ENCODE measurements around the gene MAFF. TPM values are rescaled to one million over a fixed set of nuclear protein-coding genes. Genes with fewer than 3 reads are reported as not detected.
A peak's percentile ranks its signal among the peaks of the same experiment; 100 is the strongest.

Gene MAFF
- total and polyA plus RNA-seq, 4 donors = 57.4 to 145 (median 80.0) TPM

DNA sequence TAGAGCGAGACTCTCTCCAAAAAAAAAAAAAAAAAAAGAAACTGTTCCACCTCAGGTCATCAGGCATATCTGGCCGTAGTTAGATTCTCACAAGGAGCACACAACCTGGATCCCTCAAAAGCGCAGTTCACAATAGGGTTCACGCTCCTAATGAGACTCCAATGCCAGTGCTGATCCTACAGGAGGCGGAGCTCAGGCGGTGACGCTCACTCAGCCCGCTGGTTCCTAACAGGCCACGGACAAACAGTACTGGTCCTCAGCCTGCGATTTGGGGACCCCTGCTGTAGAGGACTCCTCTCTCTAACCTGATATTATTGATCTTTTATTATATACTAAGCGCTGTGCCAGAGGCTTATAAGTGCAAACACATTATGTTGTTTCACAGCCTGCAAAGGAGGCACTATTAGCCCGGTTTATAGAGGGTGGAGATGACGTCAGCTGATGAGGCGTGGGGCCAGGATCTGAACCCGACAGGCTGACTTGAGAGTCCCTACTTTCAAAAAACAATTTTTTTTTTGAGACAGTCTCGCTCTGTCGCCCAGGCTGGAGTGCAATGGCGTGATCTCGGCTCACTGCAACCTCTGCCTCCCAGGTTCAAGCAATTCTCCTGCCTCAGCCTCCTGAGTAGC lies 4.9 kb upstream of the MAFF start:
- DNase-seq = peak in 1 of 2 donors; percentile 86
- H3K9me3 ChIP-seq (ENCODE audit: control insufficient read depth, low read length) = no peaks in the 10 kb centered on the region
- no peak for ATAC-seq (ENCODE audit: low FRiP score)
- intact Hi-C loops (cut with DNase I) = no loop called here
- H3K27ac ChIP-seq (ENCODE audit: low read depth in 1 of 2, low read length in 2 of 2) = no peak overlapping the region
- H3K4me3 ChIP-seq (ENCODE audit: low read length in 2 of 2) = no peak overlapping the region
- WGBS, 2 donors = 56 to 57% methylated on average over 19 of the region's 19 CpGs
- H3K27me3 ChIP-seq (ENCODE audit: control insufficient read depth in 1 of 2, insufficient read depth in 2 of 2, low read length in 1 of 2) = no peaks in the 10 kb centered on the region
- no peaks in the 10 kb centered on the region for H3K4me1 ChIP-seq (ENCODE audit: control insufficient read depth in 1 of 2, insufficient read depth in 2 of 2, low read length in 2 of 2)
- H3K36me3 ChIP-seq (ENCODE audit: control insufficient read depth in 1 of 2, insufficient read depth in 2 of 2, low read length in 1 of 2) = no peaks in the 10 kb centered on the region

- H3K4me1 ChIP-seq (ENCODE audit: control insufficient read depth in 1 of 2, insufficient read depth in 2 of 2, low read length in 2 of 2) = no peaks in the 10 kb centered on the region
- H3K36me3 ChIP-seq (ENCODE audit: control insufficient read depth in 1 of 2, insufficient read depth in 2 of 2, low read length in 1 of 2) = no peaks in the 10 kb centered on the region
- H3K9me3 ChIP-seq (ENCODE audit: control insufficient read depth, low read length) = no peaks in the 10 kb centered on the region
- intact Hi-C loops (cut with DNase I) = loop anchor here (5.0 to 10.0 kb wide), 4 partner anchors 57 to 133 kb away; partner anchors contain the start of gene CSNK1E (in 2 of the 2)
- 81 to 90% methylated on average over 10 of the region's 10 CpGs for WGBS, 2 donors
- H3K27me3 ChIP-seq (ENCODE audit: control insufficient read depth in 1 of 2, insufficient read depth in 2 of 2, low read length in 1 of 2) = no peaks in the 10 kb centered on the region
- ATAC-seq (ENCODE audit: low FRiP score) (no peak), DNase-seq (no peak)
- H3K27ac ChIP-seq (ENCODE audit: low read depth in 1 of 2, low read length in 2 of 2) = no peak overlapping the region
- H3K4me3 ChIP-seq (ENCODE audit: low read length in 2 of 2) = no peak overlapping the region
Measured at GRCh38 chr22:38199826-38200559, 1.8 kb upstream of the MAFF start.

DNA sequence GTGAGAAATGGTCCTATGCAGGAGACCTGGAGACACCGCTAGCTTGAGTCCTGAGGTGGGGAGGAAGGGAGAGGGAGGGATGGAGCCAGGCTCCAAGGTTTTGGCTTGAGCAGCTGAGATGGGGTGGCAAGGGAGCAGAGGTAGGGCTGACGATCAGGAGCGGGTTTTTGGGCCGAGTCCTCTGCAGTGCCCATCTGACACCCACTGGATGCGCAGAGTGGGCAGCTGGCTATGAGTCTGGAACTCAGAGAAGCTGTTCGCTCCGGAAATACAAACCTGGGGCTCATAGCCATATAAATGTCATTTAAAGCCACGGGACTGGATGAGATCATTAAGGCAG lies 453 bp upstream of the MAFF start:
- Histone ChIP-seq H3K27ac (ENCODE audit: low read depth in 1 of 2, low read length in 2 of 2) (peak overlapping the region in 1 of 2 donors; percentile 66), H3K9me3 (ENCODE audit: control insufficient read depth, low read length) (no peaks in the 10 kb centered on the region), H3K36me3 (ENCODE audit: control insufficient read depth in 1 of 2, insufficient read depth in 2 of 2, low read length in 1 of 2) (no peaks in the 10 kb centered on the region), H3K27me3 (ENCODE audit: control insufficient read depth in 1 of 2, insufficient read depth in 2 of 2, low read length in 1 of 2) (no peaks in the 10 kb centered on the region), H3K4me1 (ENCODE audit: control insufficient read depth in 1 of 2, insufficient read depth in 2 of 2, low read length in 2 of 2) (no peaks in the 10 kb centered on the region), H3K4me3 (ENCODE audit: low read length in 2 of 2) (no peak overlapping the region)
- ATAC-seq (ENCODE audit: low FRiP score) (no peak), DNase-seq (no peak)
- 15 to 19% methylated on average over 8 of the region's 8 CpGs for WGBS, 2 donors
- intact Hi-C loops (cut with DNase I) = loop anchor here (5.0 to 10.0 kb wide), 4 partner anchors 56 to 134 kb away; partner anchors contain the start of gene CSNK1E (in 2 of the 2)

- intact Hi-C loops (cut with DNase I) = loop anchor here (5.0 to 10.0 kb wide), 4 partner anchors 55 to 135 kb away; partner anchors contain the start of gene CSNK1E (in 2 of the 2)
Measured at GRCh38 chr22:38202437-38203089, 769 bp downstream of the MAFF start.

DNA sequence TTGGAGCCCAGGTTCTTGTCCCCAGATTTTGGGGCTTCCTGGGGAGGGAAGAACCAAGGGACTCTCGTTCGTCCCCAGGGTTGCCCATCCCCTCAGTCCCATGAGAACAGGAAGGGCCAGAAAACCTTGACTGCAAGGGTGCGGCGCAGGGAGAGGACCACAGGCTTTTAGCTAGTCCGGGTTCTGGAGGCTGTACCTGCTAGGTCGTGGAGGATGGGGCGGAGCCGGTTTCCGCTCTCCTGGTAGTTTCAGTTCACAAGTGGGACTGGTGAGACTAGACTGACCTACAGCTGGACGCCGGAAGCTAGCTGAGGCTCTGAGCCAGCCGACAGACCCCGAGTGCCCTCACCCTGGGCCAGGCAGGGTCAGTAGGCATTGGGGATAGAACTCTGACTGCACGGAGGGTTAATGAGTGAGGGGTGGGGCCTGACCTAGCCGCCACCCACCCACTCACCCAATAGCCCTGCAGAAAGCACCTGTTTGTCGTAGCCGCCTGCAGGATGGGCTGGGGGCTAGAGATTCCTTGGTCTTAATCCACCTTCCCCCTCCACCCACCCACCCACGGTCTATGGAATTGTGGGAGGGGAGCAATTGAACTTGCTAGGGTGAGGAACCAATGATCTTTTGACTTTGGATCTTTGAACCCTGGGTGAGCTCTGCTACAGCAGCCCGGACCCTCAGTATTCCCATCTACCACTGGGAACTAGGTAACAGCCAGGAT lies 1.5 kb downstream of the MAFF start:
- Histone ChIP-seq H3K27me3 (ENCODE audit: control insufficient read depth in 1 of 2, insufficient read depth in 2 of 2, low read length in 1 of 2) (no peaks in the 10 kb centered on the region), H3K36me3 (ENCODE audit: control insufficient read depth in 1 of 2, insufficient read depth in 2 of 2, low read length in 1 of 2) (no peaks in the 10 kb centered on the region), H3K4me3 (ENCODE audit: low read length in 2 of 2) (peak overlapping the region; percentile 38 to 70), H3K4me1 (ENCODE audit: control insufficient read depth in 1 of 2, insufficient read depth in 2 of 2, low read length in 2 of 2) (no peaks in the 10 kb centered on the region), H3K27ac (ENCODE audit: low read depth in 1 of 2, low read length in 2 of 2) (peak overlapping the region; percentile 46 to 97), H3K9me3 (ENCODE audit: control insufficient read depth, low read length) (no peaks in the 10 kb centered on the region)
- ATAC-seq (ENCODE audit: low FRiP score) (no peak), DNase-seq (peak in 1 of 2 donors; percentile 73)
- 16 to 23% methylated on average over 19 of the region's 19 CpGs for WGBS, 2 donors
- intact Hi-C loops (cut with DNase I) = loop anchor here (5.0 to 10.0 kb wide), 4 partner anchors 54 to 136 kb away; partner anchors contain the start of gene CSNK1E (in 2 of the 2)

More at GRCh38 chr22:38202437-38203089, 769 bp downstream of the MAFF start:
- Histone ChIP-seq H3K4me1 (ENCODE audit: control insufficient read depth in 1 of 2, insufficient read depth in 2 of 2, low read length in 2 of 2) (no peaks in the 10 kb centered on the region), H3K9me3 (ENCODE audit: control insufficient read depth, low read length) (no peaks in the 10 kb centered on the region), H3K27me3 (ENCODE audit: control insufficient read depth in 1 of 2, insufficient read depth in 2 of 2, low read length in 1 of 2) (no peaks in the 10 kb centered on the region), H3K36me3 (ENCODE audit: control insufficient read depth in 1 of 2, insufficient read depth in 2 of 2, low read length in 1 of 2) (no peaks in the 10 kb centered on the region), H3K4me3 (ENCODE audit: low read length in 2 of 2) (peak overlapping the region; percentile 38 to 70), H3K27ac (ENCODE audit: low read depth in 1 of 2, low read length in 2 of 2) (peak overlapping the region; percentile 97 to 99)
- DNase-seq (peak; percentile 92 to 97), ATAC-seq (ENCODE audit: low FRiP score) (peak; percentile 76)
- WGBS, 2 donors = 1% methylated on average over 33 to 74 of the region's 74 CpGs

DNA sequence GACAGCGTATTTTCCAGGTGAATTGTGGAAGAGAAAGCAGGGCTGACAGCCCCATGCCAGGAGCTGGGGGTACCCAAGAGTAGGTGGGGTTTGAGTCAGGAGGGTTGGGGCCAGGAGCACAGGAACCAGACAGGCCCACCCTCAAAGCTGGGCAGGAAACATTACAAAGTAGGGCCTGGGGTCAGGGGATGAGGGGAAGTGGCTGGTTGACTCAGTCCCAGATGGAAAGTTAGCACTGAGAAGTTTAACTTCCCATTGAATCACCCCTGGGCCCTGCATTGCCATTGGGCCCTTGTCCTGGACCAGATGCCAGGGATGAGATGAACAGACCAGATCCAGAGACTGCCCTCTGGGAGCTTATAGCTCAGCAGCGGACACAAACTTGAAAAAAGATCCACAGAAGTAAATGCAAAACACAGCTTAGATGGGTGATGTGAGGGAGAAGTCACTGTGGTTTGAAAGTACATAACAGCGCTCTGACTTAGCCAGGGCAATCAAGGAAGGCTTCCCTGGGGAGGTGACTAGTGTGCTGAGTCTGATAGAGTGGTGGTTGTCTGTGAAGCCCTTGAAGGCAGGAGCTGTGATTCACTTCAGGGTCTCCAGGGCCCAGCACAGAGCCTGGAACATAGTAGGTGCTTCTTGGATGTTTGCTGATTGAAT lies 2.2 kb downstream of the MAFF start:
- Histone ChIP-seq H3K4me3 (ENCODE audit: low read length in 2 of 2) (peak overlapping the region in 1 of 2 donors; percentile 70), H3K27me3 (ENCODE audit: control insufficient read depth in 1 of 2, insufficient read depth in 2 of 2, low read length in 1 of 2) (no peaks in the 10 kb centered on the region), H3K27ac (ENCODE audit: low read depth in 1 of 2, low read length in 2 of 2) (peak overlapping the region; percentile 46 to 97), H3K4me1 (ENCODE audit: control insufficient read depth in 1 of 2, insufficient read depth in 2 of 2, low read length in 2 of 2) (no peaks in the 10 kb centered on the region), H3K36me3 (ENCODE audit: control insufficient read depth in 1 of 2, insufficient read depth in 2 of 2, low read length in 1 of 2) (no peaks in the 10 kb centered on the region), H3K9me3 (ENCODE audit: control insufficient read depth, low read length) (no peaks in the 10 kb centered on the region)
- intact Hi-C loops (cut with DNase I) = loop anchor here (5.0 to 10.0 kb wide), 4 partner anchors 53 to 137 kb away; partner anchors contain the start of gene CSNK1E (in 2 of the 2)
- DNase-seq (no peak), ATAC-seq (ENCODE audit: low FRiP score) (no peak)
- 94 to 96% methylated on average over 3 of the region's 3 CpGs for WGBS, 2 donors

DNA sequence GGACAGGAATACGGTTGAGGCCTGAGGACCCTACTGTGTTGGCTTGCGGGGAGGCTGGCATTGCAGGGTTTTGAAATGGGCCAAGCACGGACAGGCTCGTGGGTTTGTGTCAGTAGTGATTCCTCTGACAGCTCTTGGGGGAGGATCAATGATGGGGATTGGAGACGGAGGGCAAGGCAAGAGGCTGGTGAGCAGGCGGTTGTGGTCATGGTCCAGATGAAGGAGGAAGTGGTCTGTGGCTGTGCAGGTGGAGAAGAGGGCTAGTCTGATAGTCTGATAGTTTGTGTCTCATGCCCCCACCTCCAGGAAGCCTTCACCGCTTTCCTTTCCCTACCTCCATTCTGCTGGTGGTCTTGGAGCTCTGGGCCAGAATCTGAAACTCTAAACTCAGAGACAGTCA lies 3.0 kb downstream of the MAFF start:
- ATAC-seq (ENCODE audit: low FRiP score) (no peak), DNase-seq (no peak)
- 45 to 67% methylated on average over 7 of the region's 7 CpGs for WGBS, 2 donors
- Histone ChIP-seq H3K27ac (ENCODE audit: low read depth in 1 of 2, low read length in 2 of 2) (peak overlapping the region; percentile 78 to 82), H3K4me3 (ENCODE audit: low read length in 2 of 2) (no peak overlapping the region), H3K36me3 (ENCODE audit: control insufficient read depth in 1 of 2, insufficient read depth in 2 of 2, low read length in 1 of 2) (no peaks in the 10 kb centered on the region), H3K9me3 (ENCODE audit: control insufficient read depth, low read length) (no peaks in the 10 kb centered on the region), H3K4me1 (ENCODE audit: control insufficient read depth in 1 of 2, insufficient read depth in 2 of 2, low read length in 2 of 2) (no peaks in the 10 kb centered on the region), H3K27me3 (ENCODE audit: control insufficient read depth in 1 of 2, insufficient read depth in 2 of 2, low read length in 1 of 2) (no peaks in the 10 kb centered on the region)
- intact Hi-C loops (cut with DNase I) = loop anchor here (5.0 to 10.0 kb wide), 4 partner anchors 53 to 137 kb away; partner anchors contain the start of gene CSNK1E (in 2 of the 2)

All from aorta (tissue), 5 donors.